HepG2 (cell line): ENCODE data around the gene ZNRF3. TPM values are rescaled to one million over a fixed set of nuclear protein-coding genes. Genes with fewer than 3 reads are reported as not detected.

Source experiments
- AKAP8 ChIP-seq: sonication (generic); formaldehyde crosslinking; IDR thresholded peaks from 2 replicates; pipeline ENCODE4 v1.5.1; 2020; ENCODE audit warnings: mild to moderate bottlenecking, missing genetic modification reagents
- CC2D1A ChIP-seq: sonication (generic); formaldehyde crosslinking; IDR thresholded peaks from 2 replicates; pipeline ENCODE4 v1.8.1; 2023; ENCODE audit warnings: mild to moderate bottlenecking, missing genetic modification reagents
- CCDC6 ChIP-seq: sonication (generic); formaldehyde crosslinking; IDR thresholded peaks from 2 replicates; pipeline ENCODE4 v1.8.1; 2022; ENCODE audit warnings: mild to moderate bottlenecking, missing genetic modification reagents, moderate library complexity
- CHCHD3 ChIP-seq: sonication (generic); formaldehyde crosslinking; IDR thresholded peaks from 2 replicates; pipeline ENCODE4 v1.8.0; 2022; ENCODE audit warnings: mild to moderate bottlenecking, missing genetic modification reagents, moderate library complexity
- FOXP4 ChIP-seq: sonication (generic); formaldehyde crosslinking; IDR thresholded peaks from 2 replicates; pipeline ENCODE4 v1.4.0; 2020; ENCODE audit warnings: missing genetic modification reagents
- GPBP1L1 ChIP-seq: sonication (generic); formaldehyde crosslinking; IDR thresholded peaks from 2 replicates; pipeline ENCODE4 v1.5.0; 2020; ENCODE audit warnings: mild to moderate bottlenecking, missing genetic modification reagents
- GPN1 ChIP-seq: sonication (generic); formaldehyde crosslinking; IDR thresholded peaks from 2 replicates; pipeline ENCODE4 v1.5.1; 2020; ENCODE audit warnings: missing genetic modification reagents, borderline replicate concordance
- HES4 ChIP-seq: sonication (generic); formaldehyde crosslinking; IDR thresholded peaks from 2 replicates; pipeline ENCODE4 v1.9.0; 2021; ENCODE audit warnings: mild to moderate bottlenecking, missing genetic modification reagents, borderline replicate concordance
- HNF4G ChIP-seq, 2 experiments: sonication (generic) in 1 of 2; formaldehyde crosslinking in 1 of 2; IDR thresholded peaks; 2 replicates each; pipeline versions ENCODE4 v1.4.0 to v1.6.1; 2011 to 2020; ENCODE audit warnings: borderline replicate concordance in 2 of 2, low read depth in 2 of 2, mild to moderate bottlenecking in 2 of 2, low read length in 1 of 2, missing genetic modification reagents in 1 of 2, moderate library complexity in 1 of 2
- MATR3 ChIP-seq: sonication (generic); formaldehyde crosslinking; IDR thresholded peaks from 2 replicates; pipeline ENCODE4 v1.4.0; 2020; ENCODE audit warnings: missing genetic modification reagents
- MIXL1 ChIP-seq: IDR thresholded peaks from 2 replicates; pipeline ENCODE4 v1.6.1; 2016
- NFE2 ChIP-seq: sonication (generic); formaldehyde crosslinking; IDR thresholded peaks from 2 replicates; pipeline ENCODE4 v1.4.0; 2020; ENCODE audit warnings: missing genetic modification reagents
- ZBTB34 ChIP-seq: sonication (generic); formaldehyde crosslinking; IDR thresholded peaks from 2 replicates; pipeline ENCODE4 v1.8.0; 2022; ENCODE audit warnings: mild to moderate bottlenecking, missing genetic modification reagents
- ZNF101 ChIP-seq: sonication (generic); formaldehyde crosslinking; IDR thresholded peaks from 2 replicates; pipeline ENCODE4 v1.4.0; 2020; ENCODE audit warnings: mild to moderate bottlenecking, low read depth, missing genetic modification reagents, borderline replicate concordance
- ZNF446 ChIP-seq: sonication (generic); formaldehyde crosslinking; IDR thresholded peaks from 2 replicates; pipeline ENCODE4 v1.5.0; 2020; ENCODE audit warnings: mild to moderate bottlenecking, missing genetic modification reagents
- ZNF460 ChIP-seq: sonication (generic); formaldehyde crosslinking; IDR thresholded peaks from 2 replicates; pipeline ENCODE4 v1.5.1; 2020; ENCODE audit warnings: missing genetic modification reagents, mild to moderate bottlenecking, borderline replicate concordance
- ZNF572 ChIP-seq: sonication (generic); formaldehyde crosslinking; IDR thresholded peaks from 2 replicates; pipeline ENCODE4 v1.5.1; 2020; ENCODE audit warnings: mild to moderate bottlenecking, missing genetic modification reagents
- polyA plus RNA-seq, 8 experiments: library from polyadenylated mRNA; depleted of rRNA in 3 of 8; stranded (reverse) in 7 of 8; unstranded in 1 of 8; fragments of >200 nt; fragmentation: Illumina TruSeq in 4 of 8; extraction: Trizol in 4 of 8; gene quantifications; 2 replicates each; pipeline versions ENCODE4 v1.2.1 to v1.2.3, GENCODE V29; 2011 to 2016; ENCODE audit warnings: low read depth in 4 of 8, missing spikeins in 1 of 8, mixed read lengths in 1 of 8; ENCODE audit not compliant: insufficient read depth in 1 of 8
- total RNA-seq, 5 experiments: library from RNA; depleted of rRNA; stranded (reverse); fragments of >200 nt; fragmentation: Illumina TruSeq; extraction: Trizol; gene quantifications; 2 replicates each; pipeline ENCODE4 v1.2.3, GENCODE V29; 2016; ENCODE audit warnings: low read depth in 1 of 5
- TF ChIP-seq, protein P1 (sequence below): IDR thresholded peaks from 2 replicates; pipeline ENCODE4 v1.6.1; 2016; ENCODE audit warnings: low read depth, borderline replicate concordance
- TF ChIP-seq, protein P2 (sequence below): sonication (generic); formaldehyde crosslinking; IDR thresholded peaks from 2 replicates; pipeline ENCODE4 v1.4.0; 2020; ENCODE audit warnings: mild to moderate bottlenecking, missing genetic modification reagents
- TF ChIP-seq, protein P3 (sequence below): sonication (generic); formaldehyde crosslinking; IDR thresholded peaks from 2 replicates; pipeline ENCODE4 v1.9.0; 2021; ENCODE audit warnings: missing genetic modification reagents, mild to moderate bottlenecking, borderline replicate concordance

ZNRF3 gene
- total and polyA plus RNA-seq, 2 of the 13 experiments (the other 11 are each of a cell fraction or from before 2014, with no cell fraction given): 20.3 to 36.7 TPM

DNA sequence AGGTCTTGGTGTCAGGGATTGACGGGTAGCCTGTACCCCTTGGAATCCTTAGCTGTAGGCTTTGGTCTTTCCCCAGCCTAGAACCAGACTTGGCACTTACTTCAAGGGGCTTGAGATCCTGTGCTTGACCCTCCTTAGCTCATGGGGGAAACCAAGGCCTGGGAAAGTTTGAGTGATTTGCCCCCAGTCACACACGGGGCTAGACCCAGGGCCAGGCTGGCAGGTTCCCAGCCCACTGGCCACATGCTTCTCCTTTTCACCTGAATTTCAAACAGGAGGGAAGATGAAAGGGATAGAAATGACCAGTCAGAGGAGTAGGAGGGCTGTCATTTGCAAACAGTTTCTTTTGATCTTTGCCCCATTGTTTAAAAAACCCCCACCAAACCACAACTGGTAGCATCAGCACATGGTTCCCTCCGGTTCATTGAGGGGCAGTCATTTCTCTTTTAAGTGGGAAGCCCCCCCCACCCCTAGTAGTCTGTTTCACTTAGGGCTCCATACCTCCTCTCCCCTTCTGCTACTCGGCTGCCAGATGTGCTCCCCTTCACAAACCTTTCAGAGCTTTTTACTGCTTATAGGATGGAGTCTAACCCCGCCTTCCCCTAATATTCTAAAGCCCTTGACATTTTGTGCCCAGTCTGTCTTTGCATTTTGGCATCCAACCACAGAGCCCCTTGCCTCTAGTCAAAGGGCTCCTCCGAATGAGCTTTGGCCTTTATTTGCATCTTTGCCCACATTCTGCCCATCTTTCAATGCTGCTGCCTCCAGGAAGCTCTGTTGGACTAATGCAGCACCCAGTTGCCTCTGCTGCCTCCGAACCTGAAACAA is 37.6 kb downstream of the ZNRF3 start (continued):
- peak; percentile 91 for TF ChIP-seq FOXP4 (CRISPR knock-in tag)
- TF ChIP-seq, protein P1, sequence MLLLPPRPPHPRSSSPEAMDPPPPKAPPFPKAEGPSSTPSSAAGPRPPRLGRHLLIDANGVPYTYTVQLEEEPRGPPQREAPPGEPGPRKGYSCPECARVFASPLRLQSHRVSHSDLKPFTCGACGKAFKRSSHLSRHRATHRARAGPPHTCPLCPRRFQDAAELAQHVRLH (CRISPR knock-in tag): no peak
- TF ChIP-seq CCDC6 (CRISPR knock-in tag): no peak
- TF ChIP-seq, protein P2, sequence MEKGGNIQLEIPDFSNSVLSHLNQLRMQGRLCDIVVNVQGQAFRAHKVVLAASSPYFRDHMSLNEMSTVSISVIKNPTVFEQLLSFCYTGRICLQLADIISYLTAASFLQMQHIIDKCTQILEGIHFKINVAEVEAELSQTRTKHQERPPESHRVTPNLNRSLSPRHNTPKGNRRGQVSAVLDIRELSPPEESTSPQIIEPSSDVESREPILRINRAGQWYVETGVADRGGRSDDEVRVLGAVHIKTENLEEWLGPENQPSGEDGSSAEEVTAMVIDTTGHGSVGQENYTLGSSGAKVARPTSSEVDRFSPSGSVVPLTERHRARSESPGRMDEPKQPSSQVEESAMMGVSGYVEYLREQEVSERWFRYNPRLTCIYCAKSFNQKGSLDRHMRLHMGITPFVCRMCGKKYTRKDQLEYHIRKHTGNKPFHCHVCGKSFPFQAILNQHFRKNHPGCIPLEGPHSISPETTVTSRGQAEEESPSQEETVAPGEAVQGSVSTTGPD: peak; percentile 71
- peak; percentile 64; the same call in 1 of the 2 replicates for TF ChIP-seq HNF4G (IDR thresholded peaks at IDR 0.05; ENCODE audit: borderline replicate concordance, low read depth, low read length)
- no peak for TF ChIP-seq HNF4G (CRISPR knock-in tag; IDR thresholded peaks at IDR 0.05; ENCODE audit: borderline replicate concordance, low read depth)
- peak; percentile 81; the same call in 1 of the 2 replicates for TF ChIP-seq ZBTB34 (CRISPR knock-in tag)
- TF ChIP-seq GPN1 (CRISPR knock-in tag): no peak
- no peak for TF ChIP-seq ZNF101 (CRISPR knock-in tag)
- no peak for TF ChIP-seq CC2D1A (CRISPR knock-in tag)
- TF ChIP-seq MIXL1: 0 out of 2 replicates have a peak, but pooled peaks have one; percentile 33
- TF ChIP-seq ZNF446 (CRISPR knock-in tag): 0 out of 2 replicates have a peak, but pooled peaks have one; percentile 61
- no peak for TF ChIP-seq ZNF460
- TF ChIP-seq, protein P3, sequence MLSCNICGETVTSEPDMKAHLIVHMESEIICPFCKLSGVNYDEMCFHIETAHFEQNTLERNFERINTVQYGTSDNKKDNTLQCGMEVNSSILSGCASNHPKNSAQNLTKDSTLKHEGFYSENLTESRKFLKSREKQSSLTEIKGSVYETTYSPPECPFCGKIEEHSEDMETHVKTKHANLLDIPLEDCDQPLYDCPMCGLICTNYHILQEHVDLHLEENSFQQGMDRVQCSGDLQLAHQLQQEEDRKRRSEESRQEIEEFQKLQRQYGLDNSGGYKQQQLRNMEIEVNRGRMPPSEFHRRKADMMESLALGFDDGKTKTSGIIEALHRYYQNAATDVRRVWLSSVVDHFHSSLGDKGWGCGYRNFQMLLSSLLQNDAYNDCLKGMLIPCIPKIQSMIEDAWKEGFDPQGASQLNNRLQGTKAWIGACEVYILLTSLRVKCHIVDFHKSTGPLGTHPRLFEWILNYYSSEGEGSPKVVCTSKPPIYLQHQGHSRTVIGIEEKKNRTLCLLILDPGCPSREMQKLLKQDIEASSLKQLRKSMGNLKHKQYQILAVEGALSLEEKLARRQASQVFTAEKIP (CRISPR knock-in tag): no peak
- TF ChIP-seq HES4 (CRISPR knock-in tag): no peak
- TF ChIP-seq MATR3: no peak
- no peak for TF ChIP-seq GPBP1L1 (CRISPR knock-in tag)
- TF ChIP-seq ZNF572 (CRISPR knock-in tag): no peak
- no peak for TF ChIP-seq NFE2
- peak; percentile 68; the same call in 1 of the 2 replicates for TF ChIP-seq AKAP8 (CRISPR knock-in tag)
- TF ChIP-seq CHCHD3 (CRISPR knock-in tag): no peak
